HepG2 (cell line): ENCODE data around the gene HHATL. TPM values are rescaled to one million over a fixed set of nuclear protein-coding genes. Genes with fewer than 3 reads are reported as not detected.
A peak's percentile ranks its signal among the peaks of the same experiment; 100 is the strongest.

ENCODE experiments used
- AGO2 ChIP-seq: fragments of 200-400 bp; formaldehyde crosslinking; optimal IDR thresholded peaks from 2 replicates; pipeline ENCODE3; 2017; ENCODE audit warnings: mild to moderate bottlenecking, low read depth, low read length, moderate library complexity
- CENPT ChIP-seq: sonication (generic); formaldehyde crosslinking; IDR thresholded peaks from 2 replicates; pipeline ENCODE4 v1.8.0; 2022; ENCODE audit warnings: low read depth, mild to moderate bottlenecking, moderate library complexity, missing genetic modification reagents
- EP300 ChIP-seq, 3 experiments: sonication (generic) in 1 of 3; formaldehyde crosslinking in 1 of 3; IDR thresholded peaks; 2 replicates each; pipeline versions ENCODE4 v1.5.1 to v1.6.1; 2011 to 2020; ENCODE audit warnings: low read depth in 2 of 3, low read length in 2 of 3, borderline replicate concordance in 1 of 3, improper control_type of control experiment in 1 of 3, mild to moderate bottlenecking in 1 of 3, missing genetic modification reagents in 1 of 3, moderate library complexity in 1 of 3
- HMG20A ChIP-seq: IDR thresholded peaks from 2 replicates; pipeline ENCODE4 v1.6.1; 2016; ENCODE audit warnings: borderline replicate concordance
- HNF4A ChIP-seq: sonication (generic); formaldehyde crosslinking; IDR thresholded peaks from 2 replicates; pipeline ENCODE4 v1.4.0; 2020; ENCODE audit warnings: missing genetic modification reagents
- HNF4G ChIP-seq, 2 experiments: sonication (generic) in 1 of 2; formaldehyde crosslinking in 1 of 2; IDR thresholded peaks; 2 replicates each; pipeline versions ENCODE4 v1.4.0 to v1.6.1; 2011 to 2020; ENCODE audit warnings: borderline replicate concordance in 2 of 2, low read depth in 2 of 2, mild to moderate bottlenecking in 2 of 2, low read length in 1 of 2, missing genetic modification reagents in 1 of 2, moderate library complexity in 1 of 2
- MAZ ChIP-seq, 2 experiments: sonication (generic) in 1 of 2; formaldehyde crosslinking in 1 of 2; IDR thresholded peaks; 2 replicates each; pipeline versions ENCODE4 v1.5.0 to v1.6.1; 2012 to 2020; ENCODE audit warnings: low read depth in 2 of 2, mild to moderate bottlenecking in 2 of 2, borderline replicate concordance in 1 of 2, improper control_type of control experiment in 1 of 2, low read length in 1 of 2, missing genetic modification reagents in 1 of 2, moderate library complexity in 1 of 2
- MED13 ChIP-seq: sonication (generic); formaldehyde crosslinking; IDR thresholded peaks from 2 replicates; pipeline ENCODE4 v1.5.0; 2020; ENCODE audit warnings: missing genetic modification reagents
- MNT ChIP-seq: fragments of 450-650 bp; IDR thresholded peaks from 2 replicates; pipeline ENCODE4 v1.6.1; 2016
- PREB ChIP-seq: sonication (generic); formaldehyde crosslinking; IDR thresholded peaks from 2 replicates; pipeline ENCODE4 v1.4.0; 2020; ENCODE audit warnings: missing genetic modification reagents
- RBAK ChIP-seq: sonication (generic); formaldehyde crosslinking; IDR thresholded peaks from 2 replicates; pipeline ENCODE4 v1.5.1; 2020; ENCODE audit warnings: mild to moderate bottlenecking, missing genetic modification reagents
- TRAFD1 ChIP-seq: sonication (generic); formaldehyde crosslinking; IDR thresholded peaks from 2 replicates; pipeline ENCODE4 v1.5.1; 2020; ENCODE audit warnings: missing genetic modification reagents, mild to moderate bottlenecking, borderline replicate concordance
- XBP1 ChIP-seq: sonication (generic); formaldehyde crosslinking; IDR thresholded peaks from 2 replicates; pipeline ENCODE4 v1.5.0; 2020; ENCODE audit warnings: missing genetic modification reagents
- ZBTB44 ChIP-seq: sonication (generic); formaldehyde crosslinking; IDR thresholded peaks from 2 replicates; pipeline ENCODE4 v1.4.0; 2020; ENCODE audit warnings: missing genetic modification reagents
- ZBTB7A ChIP-seq: sonication (generic); formaldehyde crosslinking; IDR thresholded peaks from 2 replicates; pipeline ENCODE4 v1.8.0; 2022; ENCODE audit warnings: mild to moderate bottlenecking, missing genetic modification reagents
- ZNF207 ChIP-seq: fragments of 450-650 bp; IDR thresholded peaks from 2 replicates; pipeline ENCODE4 v1.6.1; 2016; ENCODE audit warnings: antibody characterized with exemption, borderline replicate concordance
- ZNF251 ChIP-seq: sonication (generic); formaldehyde crosslinking; IDR thresholded peaks from 2 replicates; pipeline ENCODE4 v1.9.0; 2021; ENCODE audit warnings: mild to moderate bottlenecking, missing genetic modification reagents
- ZNF530 ChIP-seq: sonication (generic); formaldehyde crosslinking; IDR thresholded peaks from 2 replicates; pipeline ENCODE4 v1.5.0; 2020; ENCODE audit warnings: low read depth, mild to moderate bottlenecking, missing genetic modification reagents
- ZNF850 ChIP-seq: sonication (generic); formaldehyde crosslinking; conservative IDR thresholded peaks from 2 replicates; pipeline ENCODE4 v1.9.0; 2021; ENCODE audit warnings: mild to moderate bottlenecking, missing genetic modification reagents
- polyA plus RNA-seq, 8 experiments: library from polyadenylated mRNA; depleted of rRNA in 3 of 8; stranded (reverse) in 7 of 8; unstranded in 1 of 8; fragments of >200 nt; fragmentation: Illumina TruSeq in 4 of 8; extraction: Trizol in 4 of 8; gene quantifications; 2 replicates each; pipeline versions ENCODE4 v1.2.1 to v1.2.3, GENCODE V29; 2011 to 2016; ENCODE audit warnings: low read depth in 4 of 8, missing spikeins in 1 of 8, mixed read lengths in 1 of 8; ENCODE audit not compliant: insufficient read depth in 1 of 8
- total RNA-seq, 5 experiments: library from RNA; depleted of rRNA; stranded (reverse); fragments of >200 nt; fragmentation: Illumina TruSeq; extraction: Trizol; gene quantifications; 2 replicates each; pipeline ENCODE4 v1.2.3, GENCODE V29; 2016; ENCODE audit warnings: low read depth in 1 of 5
- TF ChIP-seq, protein P1 (sequence below): sonication (generic); formaldehyde crosslinking; IDR thresholded peaks from 2 replicates; pipeline ENCODE4 v1.9.0; 2022; ENCODE audit warnings: low read depth, missing genetic modification reagents

The HHATL gene
- total and polyA plus RNA-seq, 2 of the 13 experiments (the other 11 are each of a cell fraction or from before 2014, with no cell fraction given), result 0.26 TPM; not detected in 1

GRCh38 chr3:42732829-42733459 is 30.3 kb upstream of the HHATL start (continued):
- no peak for TF ChIP-seq TRAFD1 (CRISPR knock-in tag)
- no peak for TF ChIP-seq ZBTB7A (CRISPR knock-in tag)
- TF ChIP-seq MAZ (IDR thresholded peaks at IDR 0.05; ENCODE audit: borderline replicate concordance, low read depth, low read length), result 0 out of 2 replicates have a peak, but pooled peaks have one; percentile 23
- TF ChIP-seq MAZ (CRISPR knock-in tag; IDR thresholded peaks at IDR 0.05; ENCODE audit: low read depth), result peak; percentile 23; the same call in 1 of the 2 replicates
- TF ChIP-seq AGO2, result no peak
- TF ChIP-seq ZNF850 (CRISPR knock-in tag), result no peak
- no peak for TF ChIP-seq HMG20A (CRISPR knock-in tag)
- no peak for TF ChIP-seq ZBTB44 (CRISPR knock-in tag)
- no peak for TF ChIP-seq ZNF207
- no peak for TF ChIP-seq CENPT (CRISPR knock-in tag)
- no peak for TF ChIP-seq MED13 (CRISPR knock-in tag)
- no peak; the same call in 1 of the 2 replicates for TF ChIP-seq HNF4G (IDR thresholded peaks at IDR 0.05; ENCODE audit: borderline replicate concordance, low read depth, low read length)
- TF ChIP-seq HNF4G (CRISPR knock-in tag; IDR thresholded peaks at IDR 0.05; ENCODE audit: borderline replicate concordance, low read depth), result no peak
- TF ChIP-seq PREB (CRISPR knock-in tag), result no peak
- no peak; the same call in 1 of the 2 replicates for TF ChIP-seq HNF4A
- peak in 1 of 2 experiments; percentile 20; a peak in 1 of 4 replicates for TF ChIP-seq EP300 (IDR thresholded peaks at IDR 0.05; ENCODE audit: low read depth in 2 of 2, low read length in 2 of 2)
- no peak for TF ChIP-seq EP300 (CRISPR knock-in tag; IDR thresholded peaks at IDR 0.05; ENCODE audit: borderline replicate concordance)
- no peak for TF ChIP-seq RBAK
- no peak for TF ChIP-seq XBP1 (CRISPR knock-in tag)
- no peak for TF ChIP-seq ZNF530 (CRISPR knock-in tag)
- no peak for TF ChIP-seq ZNF251 (CRISPR knock-in tag)
- TF ChIP-seq, protein P1, sequence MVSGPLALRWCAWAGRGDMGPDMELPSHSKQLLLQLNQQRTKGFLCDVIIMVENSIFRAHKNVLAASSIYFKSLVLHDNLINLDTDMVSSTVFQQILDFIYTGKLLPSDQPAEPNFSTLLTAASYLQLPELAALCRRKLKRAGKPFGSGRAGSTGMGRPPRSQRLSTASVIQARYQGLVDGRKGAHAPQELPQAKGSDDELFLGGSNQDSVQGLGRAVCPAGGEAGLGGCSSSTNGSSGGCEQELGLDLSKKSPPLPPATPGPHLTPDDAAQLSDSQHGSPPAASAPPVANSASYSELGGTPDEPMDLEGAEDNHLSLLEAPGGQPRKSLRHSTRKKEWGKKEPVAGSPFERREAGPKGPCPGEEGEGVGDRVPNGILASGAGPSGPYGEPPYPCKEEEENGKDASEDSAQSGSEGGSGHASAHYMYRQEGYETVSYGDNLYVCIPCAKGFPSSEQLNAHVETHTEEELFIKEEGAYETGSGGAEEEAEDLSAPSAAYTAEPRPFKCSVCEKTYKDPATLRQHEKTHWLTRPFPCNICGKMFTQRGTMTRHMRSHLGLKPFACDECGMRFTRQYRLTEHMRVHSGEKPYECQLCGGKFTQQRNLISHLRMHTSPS (CRISPR knock-in tag), result no peak
- no peak for TF ChIP-seq MNT
